Measurements from ENCODE around the gene SCIN. TPM values are rescaled to one million over a fixed set of nuclear protein-coding genes. Genes with fewer than 3 reads are reported as not detected.

Gene SCIN
- polyA plus RNA-seq, 1 donor from 2014 or later = 0.53 TPM

DNA sequence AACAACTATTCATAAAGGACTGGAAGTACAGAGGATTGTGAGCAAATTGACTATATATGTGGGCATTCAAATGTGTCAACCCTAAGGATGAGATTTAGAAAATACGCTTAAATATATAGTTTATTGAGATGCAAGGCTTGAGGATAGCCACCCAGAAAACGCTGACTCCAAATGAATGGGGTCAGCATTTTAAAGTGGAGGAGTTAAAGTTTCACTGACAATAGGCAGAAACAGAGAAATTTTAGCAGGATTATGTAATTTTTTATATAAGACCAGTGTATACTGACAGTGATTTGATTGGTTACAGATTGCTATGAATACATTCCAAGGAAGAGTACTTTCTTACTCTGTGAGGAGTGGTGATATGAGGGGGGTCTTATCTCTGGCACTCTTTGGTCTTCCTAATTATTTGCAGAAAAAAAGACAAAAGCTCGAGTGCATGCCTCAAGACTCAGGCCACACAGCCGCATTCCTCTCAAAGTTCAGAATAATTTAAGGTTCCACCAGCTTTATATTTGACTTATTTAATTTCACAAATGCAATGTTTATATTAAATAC is 78.3 kb downstream of the SCIN start:
- Histone ChIP-seq H3K27me3 (ENCODE audit: insufficient read depth, low read depth, low read length) (no peaks in the 10 kb centered on the region), H3K9me3 (ENCODE audit: low read length) (no peaks in the 10 kb centered on the region), H2AFZ (ENCODE audit: low read depth, low read length) (no peak overlapping the region), H3K4me2 (ENCODE audit: low read length) (no peak overlapping the region), H3K4me3 (ENCODE audit: low read length) (no peak overlapping the region), H3K36me3 (ENCODE audit: insufficient read depth, low read length) (no peaks in the 10 kb centered on the region), H3K27ac (ENCODE audit: low read length) (no peak overlapping the region), H4K20me1 (ENCODE audit: insufficient read depth) (no peaks in the 10 kb centered on the region), H3K9ac (ENCODE audit: low read length) (no peak overlapping the region), H3F3A (ENCODE audit: insufficient read depth, low read length, poor library complexity, severe bottlenecking) (no peaks in the 10 kb centered on the region), H3K79me2 (replicated peaks; ENCODE audit: insufficient read depth, low read length) (no peaks in the 10 kb centered on the region), H3K9me2 (ENCODE audit: insufficient read depth, low read length) (no peaks in the 10 kb centered on the region)
- TF ChIP-seq POLR2AphosphoS5 (IDR thresholded peaks at IDR 0.05) (no peak), SMC3 (conservative IDR thresholded peaks at IDR 0.05; ENCODE audit: poor library complexity) (no peak), EZH2 (IDR thresholded peaks at IDR 0.05; ENCODE audit: borderline replicate concordance, insufficient read depth, low read length, poor library complexity, severe bottlenecking) (no peak), TAF1 (IDR thresholded peaks at IDR 0.05; ENCODE audit: low read depth) (no peak), RAD21 (conservative IDR thresholded peaks at IDR 0.05) (no peak), EP300 (conservative IDR thresholded peaks at IDR 0.05; ENCODE audit: poor library complexity, severe bottlenecking) (no peak)

DNA sequence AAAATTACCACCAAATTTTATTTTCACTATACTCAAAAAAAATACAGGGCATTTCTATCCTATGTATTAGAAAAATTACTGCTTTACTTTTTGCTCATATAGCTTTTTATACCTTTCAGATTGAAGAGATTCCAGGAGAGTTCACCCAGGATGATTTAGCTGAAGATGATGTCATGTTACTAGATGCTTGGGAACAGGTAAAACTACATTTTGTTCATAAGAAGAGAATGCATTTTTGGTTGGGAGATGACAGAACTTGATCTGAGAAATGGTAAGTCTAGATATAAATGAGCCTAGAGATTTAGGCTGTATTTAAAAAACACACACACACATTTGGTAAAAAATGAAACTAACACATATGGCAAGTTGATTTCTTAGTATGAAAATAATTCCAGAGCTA is 78.8 kb downstream of the SCIN start:
- Histone ChIP-seq H3K9ac (ENCODE audit: low read length) (no peak overlapping the region), H2AFZ (ENCODE audit: low read depth, low read length) (no peak overlapping the region), H3K9me2 (ENCODE audit: insufficient read depth, low read length) (no peaks in the 10 kb centered on the region), H3K9me3 (ENCODE audit: low read length) (no peaks in the 10 kb centered on the region), H3F3A (ENCODE audit: insufficient read depth, low read length, poor library complexity, severe bottlenecking) (no peaks in the 10 kb centered on the region), H4K20me1 (ENCODE audit: insufficient read depth) (no peaks in the 10 kb centered on the region), H3K27me3 (ENCODE audit: insufficient read depth, low read depth, low read length) (no peaks in the 10 kb centered on the region), H3K4me2 (ENCODE audit: low read length) (no peak overlapping the region), H3K4me3 (ENCODE audit: low read length) (no peak overlapping the region), H3K79me2 (replicated peaks; ENCODE audit: insufficient read depth, low read length) (no peaks in the 10 kb centered on the region), H3K36me3 (ENCODE audit: insufficient read depth, low read length) (no peaks in the 10 kb centered on the region), H3K27ac (ENCODE audit: low read length) (no peak overlapping the region)
- no peak for TF ChIP-seq EZH2 (IDR thresholded peaks at IDR 0.05; ENCODE audit: borderline replicate concordance, insufficient read depth, low read length, poor library complexity, severe bottlenecking)
- TF ChIP-seq, protein P1, sequence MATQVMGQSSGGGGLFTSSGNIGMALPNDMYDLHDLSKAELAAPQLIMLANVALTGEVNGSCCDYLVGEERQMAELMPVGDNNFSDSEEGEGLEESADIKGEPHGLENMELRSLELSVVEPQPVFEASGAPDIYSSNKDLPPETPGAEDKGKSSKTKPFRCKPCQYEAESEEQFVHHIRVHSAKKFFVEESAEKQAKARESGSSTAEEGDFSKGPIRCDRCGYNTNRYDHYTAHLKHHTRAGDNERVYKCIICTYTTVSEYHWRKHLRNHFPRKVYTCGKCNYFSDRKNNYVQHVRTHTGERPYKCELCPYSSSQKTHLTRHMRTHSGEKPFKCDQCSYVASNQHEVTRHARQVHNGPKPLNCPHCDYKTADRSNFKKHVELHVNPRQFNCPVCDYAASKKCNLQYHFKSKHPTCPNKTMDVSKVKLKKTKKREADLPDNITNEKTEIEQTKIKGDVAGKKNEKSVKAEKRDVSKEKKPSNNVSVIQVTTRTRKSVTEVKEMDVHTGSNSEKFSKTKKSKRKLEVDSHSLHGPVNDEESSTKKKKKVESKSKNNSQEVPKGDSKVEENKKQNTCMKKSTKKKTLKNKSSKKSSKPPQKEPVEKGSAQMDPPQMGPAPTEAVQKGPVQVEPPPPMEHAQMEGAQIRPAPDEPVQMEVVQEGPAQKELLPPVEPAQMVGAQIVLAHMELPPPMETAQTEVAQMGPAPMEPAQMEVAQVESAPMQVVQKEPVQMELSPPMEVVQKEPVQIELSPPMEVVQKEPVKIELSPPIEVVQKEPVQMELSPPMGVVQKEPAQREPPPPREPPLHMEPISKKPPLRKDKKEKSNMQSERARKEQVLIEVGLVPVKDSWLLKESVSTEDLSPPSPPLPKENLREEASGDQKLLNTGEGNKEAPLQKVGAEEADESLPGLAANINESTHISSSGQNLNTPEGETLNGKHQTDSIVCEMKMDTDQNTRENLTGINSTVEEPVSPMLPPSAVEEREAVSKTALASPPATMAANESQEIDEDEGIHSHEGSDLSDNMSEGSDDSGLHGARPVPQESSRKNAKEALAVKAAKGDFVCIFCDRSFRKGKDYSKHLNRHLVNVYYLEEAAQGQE (IDR thresholded peaks at IDR 0.05; ENCODE audit: borderline replicate concordance) = no peak
- no peak for TF ChIP-seq MXI1 (conservative IDR thresholded peaks at IDR 0.05; ENCODE audit: poor library complexity, severe bottlenecking)
- TF ChIP-seq SMC3 (conservative IDR thresholded peaks at IDR 0.05; ENCODE audit: poor library complexity) = no peak
- no peak for TF ChIP-seq POLR2AphosphoS5 (IDR thresholded peaks at IDR 0.05)
- no peak for TF ChIP-seq EP300 (conservative IDR thresholded peaks at IDR 0.05; ENCODE audit: poor library complexity, severe bottlenecking)
- TF ChIP-seq RAD21 (conservative IDR thresholded peaks at IDR 0.05) = no peak
- TF ChIP-seq, protein P2, sequence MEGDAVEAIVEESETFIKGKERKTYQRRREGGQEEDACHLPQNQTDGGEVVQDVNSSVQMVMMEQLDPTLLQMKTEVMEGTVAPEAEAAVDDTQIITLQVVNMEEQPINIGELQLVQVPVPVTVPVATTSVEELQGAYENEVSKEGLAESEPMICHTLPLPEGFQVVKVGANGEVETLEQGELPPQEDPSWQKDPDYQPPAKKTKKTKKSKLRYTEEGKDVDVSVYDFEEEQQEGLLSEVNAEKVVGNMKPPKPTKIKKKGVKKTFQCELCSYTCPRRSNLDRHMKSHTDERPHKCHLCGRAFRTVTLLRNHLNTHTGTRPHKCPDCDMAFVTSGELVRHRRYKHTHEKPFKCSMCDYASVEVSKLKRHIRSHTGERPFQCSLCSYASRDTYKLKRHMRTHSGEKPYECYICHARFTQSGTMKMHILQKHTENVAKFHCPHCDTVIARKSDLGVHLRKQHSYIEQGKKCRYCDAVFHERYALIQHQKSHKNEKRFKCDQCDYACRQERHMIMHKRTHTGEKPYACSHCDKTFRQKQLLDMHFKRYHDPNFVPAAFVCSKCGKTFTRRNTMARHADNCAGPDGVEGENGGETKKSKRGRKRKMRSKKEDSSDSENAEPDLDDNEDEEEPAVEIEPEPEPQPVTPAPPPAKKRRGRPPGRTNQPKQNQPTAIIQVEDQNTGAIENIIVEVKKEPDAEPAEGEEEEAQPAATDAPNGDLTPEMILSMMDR (IDR thresholded peaks at IDR 0.05; ENCODE audit: poor library complexity, severe bottlenecking) = no peak
- no peak for TF ChIP-seq TAF1 (IDR thresholded peaks at IDR 0.05; ENCODE audit: low read depth)

Measured in neural cell (in vitro differentiated cells).